WTC11 (cell line): ENCODE data around the gene RTN4RL1.
"Not testable (repeated sequence)": the region's sequence is repeated elsewhere in the genome, so short reads cannot be mapped to it uniquely, and the experiment has no call there.

Source experiments
- ATF3 ChIP-seq: sonication (generic); formaldehyde crosslinking; conservative IDR thresholded peaks from 2 replicates; pipeline ENCODE4 v1.8.1; 2022; ENCODE audit warnings: mild to moderate bottlenecking, missing genetic modification reagents
- CTCF ChIP-seq: fragments of 200-600 bp; IDR thresholded peaks from 2 replicates; pipeline ENCODE4 v1.8.0; 2022; ENCODE audit warnings: antibody characterized with exemption
- JUN ChIP-seq: sonication (generic); formaldehyde crosslinking; IDR thresholded peaks from 2 replicates; pipeline ENCODE4 v1.8.0; 2023; ENCODE audit warnings: mild to moderate bottlenecking, missing genetic modification reagents
- NFYB ChIP-seq: sonication (generic); formaldehyde crosslinking; conservative IDR thresholded peaks from 2 replicates; pipeline ENCODE4 v1.8.0; 2022; ENCODE audit warnings: low read depth, missing genetic modification reagents
- STAT6 ChIP-seq: sonication (generic); formaldehyde crosslinking; conservative IDR thresholded peaks from 2 replicates; pipeline ENCODE4 v1.8.1; 2023; ENCODE audit warnings: mild to moderate bottlenecking, low read depth, missing genetic modification reagents, moderate library complexity

GRCh38 chr17:2013220-2013993, 11.7 kb downstream of the RTN4RL1 start:
- TF ChIP-seq JUN (CRISPR knock-in tag); CTCF; STAT6; NFYB (CRISPR knock-in tag); ATF3 (CRISPR knock-in tag): not testable (repeated sequence)
